Measurements from ENCODE around the gene CDIP1. TPM values are rescaled to one million over a fixed set of nuclear protein-coding genes. Genes with fewer than 3 reads are reported as not detected.

The CDIP1 gene
- total and polyA plus RNA-seq, 2 of the 8 experiments (the other 6 are each of a cell fraction or from before 2014, with no cell fraction given) = 56.6 to 76.3 TPM

GRCh38 chr16:4498546-4499195 is 39.9 kb downstream of the CDIP1 start:
- Histone ChIP-seq H3K9ac (replicated peaks in 1 of 4; ENCODE audit: extremely low read depth in 1 of 4, low read depth in 3 of 4, low read length in 3 of 4) (no peak overlapping the region), H2BK15ac (ENCODE audit: low read length) (no peak overlapping the region), H3K4me3 (ENCODE audit: extremely low read depth in 1 of 4, insufficient read depth in 2 of 4, low read depth in 3 of 4, low read length in 4 of 4) (no peak overlapping the region), H2BK5ac (ENCODE audit: low read depth, low read length) (no peak overlapping the region), H4K91ac (replicated peaks; ENCODE audit: insufficient read length, low read length) (no peak overlapping the region), H3K23ac (ENCODE audit: insufficient read length) (no peak overlapping the region), H3K9me3 (ENCODE audit: insufficient read depth in 2 of 2, low read depth in 1 of 2, low read length in 1 of 2) (no peaks in the 10 kb centered on the region), H3K56ac (replicated peaks; ENCODE audit: insufficient read length, low read depth, low read length) (no peak overlapping the region), H2AK5ac (ENCODE audit: low read depth, low read length) (no peak overlapping the region), H4K8ac (ENCODE audit: extremely low read depth, insufficient read depth, low read length) (no peak overlapping the region), H3K79me1 (ENCODE audit: low read depth, low read length) (no peaks in the 10 kb centered on the region; the same call in 1 of the 2 replicates), H2AFZ (ENCODE audit: low read length) (no peak overlapping the region), H3K23me2 (ENCODE audit: low read depth, low read length) (no peaks in the 10 kb centered on the region), H3K4me1 (replicated peaks in 1 of 4; ENCODE audit: control insufficient read depth in 3 of 4, insufficient read depth in 4 of 4, low read length in 3 of 4) (no peaks in the 10 kb centered on the region), H3K36me3 (ENCODE audit: control insufficient read depth in 2 of 4, insufficient read depth in 4 of 4, low read length in 3 of 4) (no peaks in the 10 kb centered on the region; a peak in 1 of 8 replicates), H3K4ac (replicated peaks; ENCODE audit: insufficient read length, low read depth, low read length) (no peak overlapping the region), H2BK20ac (ENCODE audit: low read length) (no peak overlapping the region), H3K18ac (ENCODE audit: extremely low read depth, low read length) (no peak overlapping the region), H3K27me3 (replicated peaks in 1 of 4; ENCODE audit: control insufficient read depth in 3 of 4, extremely low read depth in 1 of 4, insufficient read depth in 3 of 4, low read length in 3 of 4) (no peaks in the 10 kb centered on the region), H3K4me2 (ENCODE audit: insufficient read depth in 1 of 2, low read depth in 2 of 2, low read length in 2 of 2) (no peak overlapping the region), H2BK120ac (replicated peaks; ENCODE audit: low read depth, low read length) (no peak overlapping the region), H4K20me1 (replicated peaks in 1 of 2; ENCODE audit: control insufficient read depth in 1 of 2, insufficient read depth in 2 of 2, low read length in 2 of 2) (no peaks in the 10 kb centered on the region), H2BK12ac (ENCODE audit: low read depth, low read length) (no peak overlapping the region), H3K14ac (ENCODE audit: insufficient read length) (no peak overlapping the region), H3K27ac (ENCODE audit: low read depth, low read length) (no peak overlapping the region), H4K5ac (ENCODE audit: insufficient read length, low read depth, low read length) (no peak overlapping the region), H3K79me2 (ENCODE audit: control insufficient read depth in 1 of 2, insufficient read depth in 2 of 2, low read length in 2 of 2) (peaks cover 0 to 3% of the 10 kb centered on the region in 2 experiments; a peak in 1 of 4 replicates)
- ChIA-PET CTCF (ENCODE audit: partially characterized antibody) (interaction anchor here (0.7 to 35.4 kb wide), 8 partner anchors 9 to 247 kb away, joined by 3 to 968 read pairs (median 4); partner anchors contain the start of genes C16orf96 and CDIP1), POLR2A (ENCODE audit: partially characterized antibody) (interaction anchor here (0.9 kb wide), 2 partner anchors 12 to 25 kb away, joined by 3 read pairs; no protein-coding TSS in a partner anchor)
- 87% methylated on average over 8 of the region's 8 CpGs; no CpG with 5 or more reads in 1 of the 2 experiments for WGBS, 2 experiments (ENCODE audit: extremely low coverage in 1 of 2, insufficient coverage in 1 of 2, insufficient read length in 1 of 2, insufficient replicate concordance in 2 of 2, low coverage in 1 of 2, low lambda C conversion rate in 2 of 2, missing lambda C conversion rate in 1 of 2)
- no peak for DNase-seq (ENCODE audit: low read depth in 1 of 2, low spot score in 2 of 2)
- FAIRE-seq = no peak
- TF ChIP-seq RBBP5 (IDR thresholded peaks at IDR 0.05; ENCODE audit: borderline replicate concordance, low read depth, low read length) (no peak), SRF (IDR thresholded peaks at IDR 0.05; ENCODE audit: low read depth, low read length) (no peak), GTF2F1 (IDR thresholded peaks at IDR 0.05; ENCODE audit: borderline replicate concordance, low read depth, low read length) (no peak), KDM1A (IDR thresholded peaks at IDR 0.05; ENCODE audit: borderline replicate concordance, low read length) (no peak), CBX5 (IDR thresholded peaks at IDR 0.05; ENCODE audit: low read depth, low read length) (no peak), CBX8 (IDR thresholded peaks at IDR 0.05; ENCODE audit: borderline replicate concordance, low read depth, low read length) (no peak), RNF2 (IDR thresholded peaks at IDR 0.05; ENCODE audit: borderline replicate concordance, low read depth, low read length, missing control alignments, poor library complexity, severe bottlenecking) (no peak), CHD1 (IDR thresholded peaks at IDR 0.05; ENCODE audit: low read depth, low read length) (no peak), EGR1 (IDR thresholded peaks at IDR 0.05; ENCODE audit: borderline replicate concordance, low read depth, low read length) (no peak)
- TF ChIP-seq, protein P1, sequence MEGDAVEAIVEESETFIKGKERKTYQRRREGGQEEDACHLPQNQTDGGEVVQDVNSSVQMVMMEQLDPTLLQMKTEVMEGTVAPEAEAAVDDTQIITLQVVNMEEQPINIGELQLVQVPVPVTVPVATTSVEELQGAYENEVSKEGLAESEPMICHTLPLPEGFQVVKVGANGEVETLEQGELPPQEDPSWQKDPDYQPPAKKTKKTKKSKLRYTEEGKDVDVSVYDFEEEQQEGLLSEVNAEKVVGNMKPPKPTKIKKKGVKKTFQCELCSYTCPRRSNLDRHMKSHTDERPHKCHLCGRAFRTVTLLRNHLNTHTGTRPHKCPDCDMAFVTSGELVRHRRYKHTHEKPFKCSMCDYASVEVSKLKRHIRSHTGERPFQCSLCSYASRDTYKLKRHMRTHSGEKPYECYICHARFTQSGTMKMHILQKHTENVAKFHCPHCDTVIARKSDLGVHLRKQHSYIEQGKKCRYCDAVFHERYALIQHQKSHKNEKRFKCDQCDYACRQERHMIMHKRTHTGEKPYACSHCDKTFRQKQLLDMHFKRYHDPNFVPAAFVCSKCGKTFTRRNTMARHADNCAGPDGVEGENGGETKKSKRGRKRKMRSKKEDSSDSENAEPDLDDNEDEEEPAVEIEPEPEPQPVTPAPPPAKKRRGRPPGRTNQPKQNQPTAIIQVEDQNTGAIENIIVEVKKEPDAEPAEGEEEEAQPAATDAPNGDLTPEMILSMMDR (IDR thresholded peaks at IDR 0.05; ENCODE audit: control extremely low read depth in 1 of 3, insufficient read depth in 1 of 3, low read depth in 1 of 3, low read length in 3 of 3) = no peak

Measured in H1 (cell line).